Activated CD8-positive, alpha-beta T cell treated with anti-CD3 and anti-CD28 coated beads, Interleukin-2, amount 10 ng/mL, durations not matched to agents 7 days and 5 days (primary cell): ENCODE measurements around the gene HOXD11. TPM values are rescaled to one million over a fixed set of nuclear protein-coding genes. Genes with fewer than 3 reads are reported as not detected.

Experiments
- ATAC-seq: fragments of 150-1000 bp; cut with Tn5 transposase; one replicate; pipeline ENCODE4 v1.10.0; 2021; ENCODE audit warnings: moderate library complexity
- CTCF ChIA-PET: fragments of 350-600 bp; sonication (Branson Sonifier 250); formaldehyde crosslinking; loops from one replicate; lab custom pipeline; 2021; ENCODE audit warnings: antibody characterized with exemption; lab: Charles Lee
- POLR2A ChIA-PET: fragments of 350-600 bp; sonication (Branson Sonifier 250); formaldehyde crosslinking; loops from one replicate; lab custom pipeline; 2021; ENCODE audit warnings: antibody characterized with exemption; lab: Charles Lee
- DNase-seq: peaks from one replicate; pipeline ENCODE4 v3.0.0-alpha.2; 2020
- H3K27ac Mint-ChIP-seq: one replicate; pipeline ENCODE4 v1.8.0; 2021; ENCODE audit warnings: mild to moderate bottlenecking, mixed read lengths
- H3K27me3 Mint-ChIP-seq: one replicate; pipeline ENCODE4 v1.8.0; 2021; ENCODE audit warnings: low read depth, mixed read lengths
- H3K36me3 Mint-ChIP-seq: one replicate; pipeline ENCODE4 v1.8.0; 2021; ENCODE audit warnings: low read depth, mixed read lengths
- H3K4me1 Mint-ChIP-seq: one replicate; pipeline ENCODE4 v1.8.0; 2021; ENCODE audit warnings: low read depth, mixed read lengths
- H3K4me3 Mint-ChIP-seq: one replicate; pipeline ENCODE4 v1.8.0; 2021; ENCODE audit warnings: mild to moderate bottlenecking, mixed read lengths
- H3K9me3 Mint-ChIP-seq: one replicate; pipeline ENCODE4 v1.8.0; 2022; ENCODE audit warnings: mixed read lengths; ENCODE audit not compliant: insufficient read depth
- total RNA-seq, 2 experiments: library from RNA; stranded (reverse); gene quantifications; one replicate each; pipeline ENCODE4 v1.2.3, GENCODE V29; 2021

HOXD11 gene
- total RNA-seq, 2 experiments from 2014 or later: not detected

- Mint-ChIP-seq H3K27me3 (peaks cover 72% of the 10 kb centered on the region), H3K4me3 (no peak overlapping the region), H3K36me3 (no peaks in the 10 kb centered on the region), H3K9me3 (no peaks in the 10 kb centered on the region), H3K4me1 (peaks cover 6% of the 10 kb centered on the region), H3K27ac (no peak overlapping the region)
- ATAC-seq (no peak), DNase-seq (no peak)
- CTCF ChIA-PET: interaction anchor here (1.2 to 3.4 kb wide), 6 partner anchors 19 to 1003 kb away, joined by 4 to 20 read pairs (median 5); no protein-coding TSS in a partner anchor
- POLR2A ChIA-PET: no interaction called here
These were observed 38.2 kb downstream of the HOXD11 start for GRCh38 chr2:176145085-176145969.

- POLR2A ChIA-PET: no interaction called here
- no peak overlapping the region for H3K4me3 Mint-ChIP-seq
- H3K4me1 Mint-ChIP-seq: peaks cover 2% of the 10 kb centered on the region
- no peak overlapping the region for H3K27ac Mint-ChIP-seq
- CTCF ChIA-PET: interaction anchor here (0.8 to 1.4 kb wide), 4 partner anchors 9 to 506 kb away, joined by 3 to 4 read pairs (median 4); no protein-coding TSS in a partner anchor
- no peaks in the 10 kb centered on the region for H3K9me3 Mint-ChIP-seq
- H3K27me3 Mint-ChIP-seq: peaks cover 78% of the 10 kb centered on the region
- no peak for ATAC-seq
- no peaks in the 10 kb centered on the region for H3K36me3 Mint-ChIP-seq
- no peak for DNase-seq
These were observed 39.0 kb downstream of the HOXD11 start for GRCh38 chr2:176146101-176146500.

DNA sequence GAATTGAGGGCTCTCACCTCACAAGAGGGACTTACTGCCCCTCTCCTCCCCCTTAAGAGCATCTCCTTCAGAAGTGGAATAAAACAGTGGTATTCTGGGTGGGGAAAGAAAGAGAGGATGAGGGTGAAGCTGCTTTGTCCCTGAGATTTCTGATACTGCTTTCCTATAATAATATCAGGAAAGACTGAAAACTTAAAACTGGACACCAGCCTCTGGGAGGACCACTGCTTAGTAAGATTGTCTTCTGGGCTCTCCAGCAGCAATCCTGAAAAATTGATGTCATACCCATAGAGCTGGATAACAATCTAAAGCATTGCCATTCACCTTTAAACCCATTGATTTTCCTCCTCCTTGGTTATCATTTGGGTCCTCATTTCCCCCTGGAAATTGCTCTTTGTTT is 39.6 kb downstream of the HOXD11 start:
- ATAC-seq: no peak
- POLR2A ChIA-PET: no interaction called here
- peaks cover 79% of the 10 kb centered on the region for H3K27me3 Mint-ChIP-seq
- no peak for DNase-seq
- no peak overlapping the region for H3K27ac Mint-ChIP-seq
- CTCF ChIA-PET: interaction anchor here (0.8 to 1.4 kb wide), 4 partner anchors 8 to 506 kb away, joined by 3 to 4 read pairs (median 4); no protein-coding TSS in a partner anchor
- H3K4me1 Mint-ChIP-seq: no peaks in the 10 kb centered on the region
- H3K4me3 Mint-ChIP-seq: no peak overlapping the region
- no peaks in the 10 kb centered on the region for H3K36me3 Mint-ChIP-seq
- H3K9me3 Mint-ChIP-seq: no peaks in the 10 kb centered on the region

- H3K27ac Mint-ChIP-seq: no peak overlapping the region
- H3K36me3 Mint-ChIP-seq: no peaks in the 10 kb centered on the region
- no peak overlapping the region for H3K4me3 Mint-ChIP-seq
- ATAC-seq (no peak), DNase-seq (no peak)
- H3K4me1 Mint-ChIP-seq: no peaks in the 10 kb centered on the region
- H3K27me3 Mint-ChIP-seq: peaks cover 76% of the 10 kb centered on the region
- POLR2A ChIA-PET: interaction anchor here (0.6 kb wide), 1 partner anchor 50 kb away, joined by 3 read pairs; no protein-coding TSS in a partner anchor
- no peaks in the 10 kb centered on the region for H3K9me3 Mint-ChIP-seq
- CTCF ChIA-PET: interaction anchor here (1.3 to 1.4 kb wide), 2 partner anchors 7 to 308 kb away, joined by 3 to 4 read pairs; no protein-coding TSS in a partner anchor
These were observed 40.2 kb downstream of the HOXD11 start for GRCh38 chr2:176147210-176147799.

GRCh38 chr2:176147800-176148496 is 40.9 kb downstream of the HOXD11 start:
- H3K4me3 Mint-ChIP-seq: no peak overlapping the region
- POLR2A ChIA-PET: interaction anchor here (0.6 kb wide), 1 partner anchor 50 kb away, joined by 3 read pairs; no protein-coding TSS in a partner anchor
- DNase-seq (no peak), ATAC-seq (no peak)
- H3K4me1 Mint-ChIP-seq: no peaks in the 10 kb centered on the region
- H3K27me3 Mint-ChIP-seq: peaks cover 81% of the 10 kb centered on the region
- H3K36me3 Mint-ChIP-seq: no peaks in the 10 kb centered on the region
- no peak overlapping the region for H3K27ac Mint-ChIP-seq
- CTCF ChIA-PET: no interaction called here
- no peaks in the 10 kb centered on the region for H3K9me3 Mint-ChIP-seq

GRCh38 chr2:176148751-176149421 is 41.8 kb downstream of the HOXD11 start:
- no peaks in the 10 kb centered on the region for H3K9me3 Mint-ChIP-seq
- ChIA-PET CTCF (no interaction called here), POLR2A (no interaction called here)
- ATAC-seq (no peak), DNase-seq (no peak)
- no peaks in the 10 kb centered on the region for H3K36me3 Mint-ChIP-seq
- no peaks in the 10 kb centered on the region for H3K4me1 Mint-ChIP-seq
- no peak overlapping the region for H3K4me3 Mint-ChIP-seq
- no peak overlapping the region for H3K27ac Mint-ChIP-seq
- peaks cover 87% of the 10 kb centered on the region for H3K27me3 Mint-ChIP-seq

DNA sequence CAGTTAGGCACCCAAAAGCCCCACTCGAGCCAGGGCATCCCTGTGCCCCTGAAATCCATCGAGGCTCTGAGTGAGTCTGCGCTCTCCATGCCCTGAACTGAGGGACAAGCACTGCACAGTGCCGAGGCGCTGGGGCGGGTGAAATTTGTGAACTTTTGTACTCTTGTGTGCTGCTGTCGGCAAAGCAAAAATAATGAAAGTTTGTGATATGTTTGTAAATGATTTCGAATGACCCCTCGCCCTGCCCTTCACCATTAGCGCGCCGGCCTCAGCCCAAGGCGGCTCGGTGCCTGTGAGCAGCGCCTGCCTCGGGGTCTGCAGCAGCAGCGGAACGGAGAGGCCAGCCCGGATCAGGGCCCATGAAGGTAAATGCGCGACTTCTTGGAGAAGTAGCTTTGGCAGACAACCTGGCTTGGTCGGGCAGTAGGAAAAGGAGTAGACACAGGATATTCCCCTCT is 42.4 kb downstream of the HOXD11 start:
- DNase-seq (no peak), ATAC-seq (no peak)
- H3K4me3 Mint-ChIP-seq: no peak overlapping the region
- H3K27ac Mint-ChIP-seq: no peak overlapping the region
- no peaks in the 10 kb centered on the region for H3K36me3 Mint-ChIP-seq
- POLR2A ChIA-PET: no interaction called here
- no peaks in the 10 kb centered on the region for H3K9me3 Mint-ChIP-seq
- H3K4me1 Mint-ChIP-seq: no peaks in the 10 kb centered on the region
- CTCF ChIA-PET: no interaction called here
- H3K27me3 Mint-ChIP-seq: peaks cover 88% of the 10 kb centered on the region

GRCh38 chr2:176149939-176150583 is 43.0 kb downstream of the HOXD11 start:
- no peaks in the 10 kb centered on the region for H3K4me1 Mint-ChIP-seq
- no peaks in the 10 kb centered on the region for H3K9me3 Mint-ChIP-seq
- peaks cover 89% of the 10 kb centered on the region for H3K27me3 Mint-ChIP-seq
- ATAC-seq (no peak), DNase-seq (no peak)
- no peak overlapping the region for H3K4me3 Mint-ChIP-seq
- H3K27ac Mint-ChIP-seq: no peak overlapping the region
- CTCF ChIA-PET: interaction anchor here (0.7 kb wide), 1 partner anchor 27 kb away, joined by 3 read pairs; no protein-coding TSS in a partner anchor
- POLR2A ChIA-PET: no interaction called here
- H3K36me3 Mint-ChIP-seq: no peaks in the 10 kb centered on the region

DNA sequence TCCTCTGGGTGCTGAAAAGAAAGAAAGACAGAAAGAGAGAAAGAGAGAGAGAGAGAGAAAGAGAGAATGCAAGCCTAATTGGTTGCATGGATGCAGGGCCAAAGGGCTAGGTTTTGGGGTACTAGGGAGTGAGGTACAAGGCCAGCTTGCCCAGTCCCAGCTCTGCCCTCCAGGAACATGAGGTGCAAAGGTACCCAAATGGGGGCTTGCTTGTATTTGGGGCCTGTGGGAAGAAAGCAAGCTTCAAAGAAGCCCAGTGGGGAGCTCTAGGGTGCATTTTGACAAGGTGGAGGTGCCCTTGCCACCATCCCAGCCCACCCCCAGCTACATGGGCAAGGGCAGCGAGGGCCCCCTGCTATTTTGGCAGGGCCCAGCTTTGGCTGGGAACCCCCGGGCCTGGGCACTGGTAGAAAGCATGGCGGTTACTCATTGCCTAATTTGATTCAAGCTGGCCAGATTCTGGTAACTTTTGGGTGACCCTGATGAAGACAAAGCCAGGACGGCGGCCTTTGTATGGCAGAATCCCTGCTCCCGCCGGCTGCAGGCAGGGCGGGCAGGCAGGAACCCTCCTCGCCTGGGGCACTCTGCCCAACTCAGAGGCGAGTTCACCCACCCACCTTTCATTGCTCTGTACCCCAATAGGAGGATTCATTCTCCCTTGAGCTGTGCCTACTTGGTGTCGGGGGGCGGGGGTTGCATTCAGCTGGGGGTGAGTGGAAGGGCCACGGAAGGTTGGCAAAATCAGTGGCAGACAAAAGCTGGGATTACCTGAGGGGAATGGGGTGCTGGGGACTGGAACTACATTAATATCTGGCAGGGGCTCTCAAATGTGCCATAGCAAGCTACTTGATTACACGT is 43.7 kb downstream of the HOXD11 start:
- H3K4me1 Mint-ChIP-seq: no peaks in the 10 kb centered on the region
- ChIA-PET CTCF (interaction anchor here (0.7 to 1.2 kb wide), 4 partner anchors 10 to 501 kb away, joined by 3 to 5 read pairs (median 3); no protein-coding TSS in a partner anchor), POLR2A (no interaction called here)
- H3K27me3 Mint-ChIP-seq: peaks cover 89% of the 10 kb centered on the region
- ATAC-seq: no peak
- H3K27ac Mint-ChIP-seq: no peak overlapping the region
- no peak for DNase-seq
- H3K4me3 Mint-ChIP-seq: no peak overlapping the region
- no peaks in the 10 kb centered on the region for H3K36me3 Mint-ChIP-seq
- no peaks in the 10 kb centered on the region for H3K9me3 Mint-ChIP-seq
